NB4 (cell line): ENCODE data around the gene ARL5B.

Experiments
- CTCF ChIP-seq: IDR thresholded peaks from one replicate; pipeline ENCODE4 v1.5.1; 2012; ENCODE audit warnings: low read depth, low read length
- MAX ChIP-seq: IDR thresholded peaks from 2 replicates; pipeline ENCODE4 v1.6.1; 2011; ENCODE audit warnings: low read depth, low read length
- POLR2A ChIP-seq: IDR thresholded peaks from 2 replicates; pipeline ENCODE4 v1.6.1; 2011; ENCODE audit warnings: mild to moderate bottlenecking; ENCODE audit not compliant: insufficient read length; ENCODE audit errors: extremely low read depth

GRCh38 chr10:18653112-18653511 is 6.1 kb upstream of the ARL5B start:
- TF ChIP-seq POLR2A: no peak
- TF ChIP-seq CTCF: no peak
- no peak for TF ChIP-seq MAX
